ENCODE data around the gene HOXA1. TPM values are rescaled to one million over a fixed set of nuclear protein-coding genes. Genes with fewer than 3 reads are reported as not detected.
A peak's percentile ranks its signal among the peaks of the same experiment; 100 is the strongest.

HOXA1 gene
- total RNA-seq, 3 donors from 2014 or later, result 0.33 to 0.80 (median 0.44) TPM

GRCh38 chr7:27091941-27092818 is 3.6 kb downstream of the HOXA1 start:
- no peak overlapping the region for H3K27ac ChIP-seq
- TF ChIP-seq CTCF (IDR thresholded peaks at IDR 0.05), result no peak
- TF ChIP-seq POLR2AphosphoS5 (IDR thresholded peaks at IDR 0.05), result no peak
- no peak for TF ChIP-seq POLR2A (IDR thresholded peaks at IDR 0.05)
- no peaks in the 10 kb centered on the region for H3K4me1 ChIP-seq
- no peaks in the 10 kb centered on the region for H3K9me3 ChIP-seq
- H3K27me3 ChIP-seq, result peaks cover 3 to 13% of the 10 kb centered on the region in 2 donors
- H3K36me3 ChIP-seq, result no peaks in the 10 kb centered on the region
- no peak overlapping the region for H3K4me3 ChIP-seq
- DNase-seq (ENCODE audit: low spot score in 2 of 2), result no peak
- intact Hi-C loops (cut with DNase I; ENCODE audit: low total_unique reads), result no loop called here

GRCh38 chr7:27091105-27091504 is 4.7 kb downstream of the HOXA1 start:
- TF ChIP-seq POLR2AphosphoS5 (IDR thresholded peaks at IDR 0.05), result no peak
- TF ChIP-seq POLR2A (IDR thresholded peaks at IDR 0.05), result no peak
- no peak for TF ChIP-seq CTCF (IDR thresholded peaks at IDR 0.05)
- no peak for DNase-seq (ENCODE audit: low spot score in 2 of 2)
- Histone ChIP-seq H3K36me3 (no peaks in the 10 kb centered on the region), H3K27ac (no peak overlapping the region), H3K9me3 (no peaks in the 10 kb centered on the region), H3K4me3 (no peak overlapping the region), H3K27me3 (peaks cover 3 to 13% of the 10 kb centered on the region in 2 donors), H3K4me1 (no peaks in the 10 kb centered on the region)
- intact Hi-C loops (cut with DNase I; ENCODE audit: low total_unique reads), result no loop called here

GRCh38 chr7:27088002-27088922 is 7.5 kb downstream of the HOXA1 start:
- H3K36me3 ChIP-seq, result no peaks in the 10 kb centered on the region
- no peak for TF ChIP-seq POLR2AphosphoS5 (IDR thresholded peaks at IDR 0.05)
- TF ChIP-seq CTCF (IDR thresholded peaks at IDR 0.05), result no peak
- no peak for TF ChIP-seq POLR2A (IDR thresholded peaks at IDR 0.05)
- H3K27ac ChIP-seq, result no peak overlapping the region
- H3K9me3 ChIP-seq, result no peaks in the 10 kb centered on the region
- intact Hi-C loops (cut with DNase I; ENCODE audit: low total_unique reads), result no loop called here
- no peak for DNase-seq (ENCODE audit: low spot score in 2 of 2)
- peaks cover 3 to 13% of the 10 kb centered on the region in 2 donors for H3K27me3 ChIP-seq
- peak overlapping the region in 1 of 3 donors; percentile 37 for H3K4me3 ChIP-seq
- no peaks in the 10 kb centered on the region for H3K4me1 ChIP-seq

GRCh38 chr7:27083646-27084045 is 12.2 kb downstream of the HOXA1 start:
- no peak overlapping the region for H3K27ac ChIP-seq
- H3K27me3 ChIP-seq, result peaks cover 3 to 13% of the 10 kb centered on the region in 2 donors
- no peak for TF ChIP-seq CTCF (IDR thresholded peaks at IDR 0.05)
- no peak for TF ChIP-seq POLR2A (IDR thresholded peaks at IDR 0.05)
- TF ChIP-seq POLR2AphosphoS5 (IDR thresholded peaks at IDR 0.05), result no peak
- intact Hi-C loops (cut with DNase I; ENCODE audit: low total_unique reads), result no loop called here
- no peaks in the 10 kb centered on the region for H3K36me3 ChIP-seq
- H3K4me1 ChIP-seq, result no peaks in the 10 kb centered on the region
- no peaks in the 10 kb centered on the region for H3K9me3 ChIP-seq
- DNase-seq (ENCODE audit: low spot score in 2 of 2), result no peak
- H3K4me3 ChIP-seq, result no peak overlapping the region

All from breast epithelium (tissue), 4 donors.